ENCODE results near the gene ADGRD2. TPM values are rescaled to one million over a fixed set of nuclear protein-coding genes. Genes with fewer than 3 reads are reported as not detected.

The ADGRD2 gene
- total RNA-seq, 2 donors from 2014 or later: not detected

GRCh38 chr9:124454296-124454695 is 4.0 kb downstream of the ADGRD2 start:
- no peaks in the 10 kb centered on the region for H3K9me3 ChIP-seq
- no peaks in the 10 kb centered on the region for H3K36me3 ChIP-seq
- TF ChIP-seq CTCF (IDR thresholded peaks at IDR 0.05): no peak
- no peak overlapping the region for H3K4me3 ChIP-seq
- intact Hi-C loops (cut with DNase I): no loop called here
- DNase-seq: no peak
- H3K27me3 ChIP-seq: peaks cover 33% of the 10 kb centered on the region
- H3K27ac ChIP-seq: no peak overlapping the region
- H3K4me1 ChIP-seq: no peaks in the 10 kb centered on the region
- H3K9ac ChIP-seq (ENCODE audit: low read depth in 2 of 2, low read length in 2 of 2): no peak overlapping the region

GRCh38 chr9:124454791-124455443 is 4.7 kb downstream of the ADGRD2 start:
- intact Hi-C loops (cut with DNase I): no loop called here

GRCh38 chr9:124455820-124456219 is 5.6 kb downstream of the ADGRD2 start:
- intact Hi-C loops (cut with DNase I): no loop called here
- Histone ChIP-seq H3K27me3 (peaks cover 22% of the 10 kb centered on the region), H3K9me3 (no peaks in the 10 kb centered on the region), H3K36me3 (no peaks in the 10 kb centered on the region), H3K4me3 (no peak overlapping the region), H3K9ac (ENCODE audit: low read depth in 2 of 2, low read length in 2 of 2) (no peak overlapping the region), H3K27ac (no peak overlapping the region), H3K4me1 (no peaks in the 10 kb centered on the region)
- TF ChIP-seq CTCF (IDR thresholded peaks at IDR 0.05): no peak
- DNase-seq: no peak

More at GRCh38 chr9:124454791-124455443, 4.7 kb downstream of the ADGRD2 start:
- Histone ChIP-seq H3K36me3 (no peaks in the 10 kb centered on the region), H3K27ac (no peak overlapping the region), H3K9ac (ENCODE audit: low read depth in 2 of 2, low read length in 2 of 2) (no peak overlapping the region), H3K9me3 (no peaks in the 10 kb centered on the region), H3K4me3 (no peak overlapping the region), H3K27me3 (peaks cover 31% of the 10 kb centered on the region), H3K4me1 (no peaks in the 10 kb centered on the region)
- DNase-seq: no peak
- no peak for TF ChIP-seq CTCF (IDR thresholded peaks at IDR 0.05)

GRCh38 chr9:124456341-124457078 is 6.3 kb downstream of the ADGRD2 start:
- intact Hi-C loops (cut with DNase I): no loop called here
- H3K36me3 ChIP-seq: no peaks in the 10 kb centered on the region
- H3K27me3 ChIP-seq: peaks cover 15% of the 10 kb centered on the region
- H3K9ac ChIP-seq (ENCODE audit: low read depth in 2 of 2, low read length in 2 of 2): no peak overlapping the region
- H3K27ac ChIP-seq: no peak overlapping the region
- no peaks in the 10 kb centered on the region for H3K4me1 ChIP-seq
- DNase-seq: no peak
- no peaks in the 10 kb centered on the region for H3K9me3 ChIP-seq
- H3K4me3 ChIP-seq: no peak overlapping the region
- no peak for TF ChIP-seq CTCF (IDR thresholded peaks at IDR 0.05)

GRCh38 chr9:124457079-124457886 is 7.0 kb downstream of the ADGRD2 start:
- Histone ChIP-seq H3K4me1 (no peaks in the 10 kb centered on the region), H3K9ac (ENCODE audit: low read depth in 2 of 2, low read length in 2 of 2) (no peak overlapping the region), H3K27ac (no peak overlapping the region), H3K27me3 (peaks cover 11% of the 10 kb centered on the region), H3K36me3 (no peaks in the 10 kb centered on the region), H3K9me3 (no peaks in the 10 kb centered on the region), H3K4me3 (no peak overlapping the region)
- no peak for DNase-seq
- intact Hi-C loops (cut with DNase I): no loop called here
- no peak for TF ChIP-seq CTCF (IDR thresholded peaks at IDR 0.05)

All from colonic mucosa (tissue), 4 donors.